PFSK-1 (cell line): ENCODE data around the gene PARD3B.

Experiments
- POLR2AphosphoS5 ChIP-seq: IDR thresholded peaks from 2 replicates; pipeline ENCODE4 v1.6.1; 2012; ENCODE audit warnings: low read depth, mild to moderate bottlenecking, control low read depth, low read length, moderate library complexity
- TAF1 ChIP-seq: IDR thresholded peaks from 2 replicates; pipeline ENCODE4 v1.6.1; 2012; ENCODE audit warnings: low read length, control low read depth, borderline replicate concordance; ENCODE audit not compliant: insufficient read depth
- TF ChIP-seq, protein P1 (sequence below), 2 experiments: IDR thresholded peaks; 2 replicates each; pipeline versions ENCODE4 v1.6.1 to v1.8.0; 2011 to 2012; ENCODE audit warnings: low read depth in 2 of 2, low read length in 2 of 2, control low read depth in 1 of 2, inconsistent platforms in 1 of 2, mild to moderate bottlenecking in 1 of 2, moderate library complexity in 1 of 2; ENCODE audit not compliant: insufficient read depth in 1 of 2

DNA sequence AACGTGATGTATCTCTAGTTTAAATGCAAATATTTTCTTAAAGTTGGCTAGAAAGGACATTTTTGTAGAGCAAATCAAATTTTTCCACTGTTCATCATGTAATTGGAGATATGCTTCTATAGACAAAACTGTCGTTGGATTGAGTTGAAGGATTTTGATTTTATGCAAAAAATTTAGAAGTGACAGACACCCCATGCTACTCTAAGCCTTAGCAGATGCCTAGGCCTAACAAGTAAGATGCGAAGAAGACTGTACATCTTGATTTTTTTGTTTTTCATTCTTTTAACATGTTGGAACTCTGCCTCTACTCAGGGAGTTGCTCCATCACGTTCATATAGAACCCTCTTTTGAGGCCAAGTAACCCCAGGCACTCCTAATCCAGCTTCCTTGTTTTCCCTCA, 331.0 kb downstream of the PARD3B start:
- TF ChIP-seq, protein P1, sequence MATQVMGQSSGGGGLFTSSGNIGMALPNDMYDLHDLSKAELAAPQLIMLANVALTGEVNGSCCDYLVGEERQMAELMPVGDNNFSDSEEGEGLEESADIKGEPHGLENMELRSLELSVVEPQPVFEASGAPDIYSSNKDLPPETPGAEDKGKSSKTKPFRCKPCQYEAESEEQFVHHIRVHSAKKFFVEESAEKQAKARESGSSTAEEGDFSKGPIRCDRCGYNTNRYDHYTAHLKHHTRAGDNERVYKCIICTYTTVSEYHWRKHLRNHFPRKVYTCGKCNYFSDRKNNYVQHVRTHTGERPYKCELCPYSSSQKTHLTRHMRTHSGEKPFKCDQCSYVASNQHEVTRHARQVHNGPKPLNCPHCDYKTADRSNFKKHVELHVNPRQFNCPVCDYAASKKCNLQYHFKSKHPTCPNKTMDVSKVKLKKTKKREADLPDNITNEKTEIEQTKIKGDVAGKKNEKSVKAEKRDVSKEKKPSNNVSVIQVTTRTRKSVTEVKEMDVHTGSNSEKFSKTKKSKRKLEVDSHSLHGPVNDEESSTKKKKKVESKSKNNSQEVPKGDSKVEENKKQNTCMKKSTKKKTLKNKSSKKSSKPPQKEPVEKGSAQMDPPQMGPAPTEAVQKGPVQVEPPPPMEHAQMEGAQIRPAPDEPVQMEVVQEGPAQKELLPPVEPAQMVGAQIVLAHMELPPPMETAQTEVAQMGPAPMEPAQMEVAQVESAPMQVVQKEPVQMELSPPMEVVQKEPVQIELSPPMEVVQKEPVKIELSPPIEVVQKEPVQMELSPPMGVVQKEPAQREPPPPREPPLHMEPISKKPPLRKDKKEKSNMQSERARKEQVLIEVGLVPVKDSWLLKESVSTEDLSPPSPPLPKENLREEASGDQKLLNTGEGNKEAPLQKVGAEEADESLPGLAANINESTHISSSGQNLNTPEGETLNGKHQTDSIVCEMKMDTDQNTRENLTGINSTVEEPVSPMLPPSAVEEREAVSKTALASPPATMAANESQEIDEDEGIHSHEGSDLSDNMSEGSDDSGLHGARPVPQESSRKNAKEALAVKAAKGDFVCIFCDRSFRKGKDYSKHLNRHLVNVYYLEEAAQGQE (IDR thresholded peaks at IDR 0.05; ENCODE audit: insufficient read depth in 1 of 2, low read depth in 2 of 2, low read length in 2 of 2), result no peak
- TF ChIP-seq POLR2AphosphoS5, result no peak
- no peak for TF ChIP-seq TAF1
